ENCODE data around the gene SLC34A1.
A peak's percentile ranks its signal among the peaks of the same experiment; 100 is the strongest.
"Not testable (repeated sequence)": the region's sequence is repeated elsewhere in the genome, so short reads cannot be mapped to it uniquely, and the experiment has no call there.

Gene SLC34A1

DNA sequence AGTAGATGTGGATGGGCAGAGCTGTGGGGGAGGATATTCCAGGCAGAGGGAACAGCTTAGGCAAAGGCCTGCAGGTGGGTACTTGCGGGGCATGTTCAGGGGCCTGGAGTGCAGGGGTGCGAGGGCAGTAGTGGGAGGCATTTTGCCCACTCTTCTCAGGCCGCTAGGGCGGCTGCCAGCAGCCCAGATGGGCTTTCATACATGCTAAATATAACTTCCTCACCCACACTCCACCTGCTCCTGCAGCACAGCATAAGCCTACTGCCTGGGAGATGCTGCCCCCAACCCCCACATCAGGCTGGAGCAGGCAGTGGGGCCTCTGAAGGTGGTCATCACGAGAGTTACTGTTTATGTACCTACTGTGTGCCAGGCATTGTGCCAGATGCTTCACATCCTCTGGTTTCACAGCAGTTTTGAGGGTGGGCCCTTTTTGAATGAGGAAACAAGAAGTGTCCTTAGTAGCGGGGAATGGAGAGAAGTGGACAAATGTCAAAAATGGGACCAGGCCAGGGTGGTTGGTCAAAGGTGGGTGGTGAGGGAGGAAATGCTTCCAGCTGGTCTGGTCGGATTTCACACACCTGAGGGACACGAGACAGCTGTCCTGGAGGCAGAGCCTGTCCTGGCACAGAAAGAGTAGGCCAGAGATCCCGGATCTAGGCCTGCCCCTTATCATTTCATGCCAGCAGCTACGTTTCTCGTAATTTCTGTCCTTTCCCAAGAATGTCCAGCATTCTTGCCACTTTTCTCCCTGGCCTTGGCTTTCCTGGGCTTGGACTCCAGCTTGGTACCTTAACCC is 14.4 kb upstream of the SLC34A1 start:
- Histone ChIP-seq H3K4me1 (ENCODE audit: control insufficient read depth, insufficient read depth, low read length, unreplicated experiment) (peaks cover 20% of the 10 kb centered on the region), H3K27me3 (ENCODE audit: insufficient read depth, low read length) (no peaks in the 10 kb centered on the region), H3K36me3 (ENCODE audit: insufficient read depth, low read length) (no peaks in the 10 kb centered on the region), H2AFZ (ENCODE audit: low read length, unreplicated experiment) (no peak overlapping the region), H3K4me3 (ENCODE audit: low read depth, low read length) (no peak overlapping the region), H3K27ac (ENCODE audit: low read depth, low read length) (no peak overlapping the region), H3K79me2 (ENCODE audit: control insufficient read depth, insufficient read depth, low read length, unreplicated experiment) (no peaks in the 10 kb centered on the region)

DNA sequence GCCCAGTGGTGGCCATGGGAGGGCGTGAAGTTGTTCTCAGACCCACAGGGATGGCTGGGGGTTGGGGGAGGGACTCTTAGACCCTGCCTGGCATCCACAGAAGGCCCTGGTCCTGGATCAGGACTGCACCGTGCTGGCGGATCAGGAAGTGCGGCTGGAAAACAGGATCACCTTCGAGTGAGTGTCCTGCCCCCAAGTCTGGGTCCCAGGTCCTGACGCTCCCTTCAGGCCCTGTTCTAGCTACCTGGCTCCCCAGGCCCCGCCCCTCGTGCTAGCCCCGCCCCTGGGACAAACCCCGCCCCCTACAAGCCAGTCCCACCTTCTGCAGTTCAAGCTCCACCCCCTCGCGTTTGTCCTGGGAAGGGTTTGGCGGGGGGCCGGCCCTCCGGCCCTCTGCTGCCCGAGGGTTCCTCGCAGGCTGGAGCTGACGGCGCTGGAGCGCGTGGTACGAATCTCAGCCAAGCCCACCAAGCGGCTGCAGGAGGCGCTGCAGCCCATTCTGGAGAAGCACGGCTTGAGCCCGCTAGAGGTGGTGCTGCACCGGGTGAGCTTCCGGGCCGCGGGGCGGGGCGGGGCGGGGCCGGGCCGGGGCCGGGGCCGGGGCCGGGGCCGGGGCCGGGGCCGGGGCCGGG is 13.6 kb upstream of the SLC34A1 start:
- Histone ChIP-seq H3K27me3 (ENCODE audit: insufficient read depth, low read length) (no peaks in the 10 kb centered on the region), H3K79me2 (ENCODE audit: control insufficient read depth, insufficient read depth, low read length, unreplicated experiment) (no peaks in the 10 kb centered on the region), H3K4me1 (ENCODE audit: control insufficient read depth, insufficient read depth, low read length, unreplicated experiment) (peaks cover 20% of the 10 kb centered on the region), H3K27ac (ENCODE audit: low read depth, low read length) (no peak overlapping the region), H3K4me3 (ENCODE audit: low read depth, low read length) (no peak overlapping the region), H3K36me3 (ENCODE audit: insufficient read depth, low read length) (no peaks in the 10 kb centered on the region), H2AFZ (ENCODE audit: low read length, unreplicated experiment) (no peak overlapping the region)

DNA sequence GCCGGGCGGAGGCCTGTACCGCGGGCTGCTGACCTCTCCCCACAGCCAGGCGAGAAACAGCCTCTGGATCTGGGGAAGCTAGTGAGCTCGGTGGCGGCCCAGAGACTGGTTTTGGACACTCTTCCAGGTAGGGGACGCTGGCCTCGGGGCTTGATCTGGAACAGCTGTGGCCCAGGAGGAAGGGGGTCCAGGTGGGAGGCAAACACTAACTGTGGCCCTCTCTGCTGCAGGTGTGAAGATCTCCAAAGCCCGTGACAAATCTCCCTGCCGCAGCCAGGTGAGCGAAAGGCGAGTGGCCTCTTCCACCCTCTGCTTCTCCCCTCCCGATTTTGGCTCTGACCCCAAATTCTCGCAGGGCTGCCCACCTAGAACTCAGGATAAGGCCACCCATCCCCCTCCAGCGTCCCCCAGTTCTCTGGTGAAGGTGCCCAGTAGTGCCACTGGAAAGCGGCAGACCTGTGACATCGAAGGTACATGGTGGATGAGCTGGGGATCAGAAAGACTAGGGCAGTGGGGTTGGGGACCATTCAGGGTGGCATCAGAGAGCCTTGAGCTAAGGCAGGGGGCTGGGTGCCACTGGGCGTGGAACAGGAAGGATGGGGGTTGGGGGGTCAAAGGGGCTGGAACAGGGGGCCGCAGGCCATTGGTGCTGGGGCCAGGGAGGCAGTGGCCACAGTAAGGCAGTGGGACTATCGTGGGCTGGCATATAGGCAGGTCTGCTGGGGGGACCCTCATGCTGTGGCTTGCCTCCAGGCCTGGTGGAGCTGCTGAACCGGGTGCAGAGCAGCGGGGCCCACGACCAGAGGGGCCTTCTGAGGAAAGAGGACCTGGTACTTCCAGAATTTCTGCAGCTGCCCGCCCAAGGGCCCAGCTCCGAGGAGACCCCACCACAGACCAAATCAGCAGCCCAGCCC is 12.9 kb upstream of the SLC34A1 start:
- Histone ChIP-seq H3K79me2 (ENCODE audit: control insufficient read depth, insufficient read depth, low read length, unreplicated experiment) (no peaks in the 10 kb centered on the region), H2AFZ (ENCODE audit: low read length, unreplicated experiment) (peak overlapping the region; percentile 46), H3K27ac (ENCODE audit: low read depth, low read length) (no peak overlapping the region), H3K4me1 (ENCODE audit: control insufficient read depth, insufficient read depth, low read length, unreplicated experiment) (peaks cover 19% of the 10 kb centered on the region), H3K4me3 (ENCODE audit: low read depth, low read length) (peak overlapping the region; percentile 72), H3K36me3 (ENCODE audit: insufficient read depth, low read length) (no peaks in the 10 kb centered on the region), H3K27me3 (ENCODE audit: insufficient read depth, low read length) (no peaks in the 10 kb centered on the region)

DNA sequence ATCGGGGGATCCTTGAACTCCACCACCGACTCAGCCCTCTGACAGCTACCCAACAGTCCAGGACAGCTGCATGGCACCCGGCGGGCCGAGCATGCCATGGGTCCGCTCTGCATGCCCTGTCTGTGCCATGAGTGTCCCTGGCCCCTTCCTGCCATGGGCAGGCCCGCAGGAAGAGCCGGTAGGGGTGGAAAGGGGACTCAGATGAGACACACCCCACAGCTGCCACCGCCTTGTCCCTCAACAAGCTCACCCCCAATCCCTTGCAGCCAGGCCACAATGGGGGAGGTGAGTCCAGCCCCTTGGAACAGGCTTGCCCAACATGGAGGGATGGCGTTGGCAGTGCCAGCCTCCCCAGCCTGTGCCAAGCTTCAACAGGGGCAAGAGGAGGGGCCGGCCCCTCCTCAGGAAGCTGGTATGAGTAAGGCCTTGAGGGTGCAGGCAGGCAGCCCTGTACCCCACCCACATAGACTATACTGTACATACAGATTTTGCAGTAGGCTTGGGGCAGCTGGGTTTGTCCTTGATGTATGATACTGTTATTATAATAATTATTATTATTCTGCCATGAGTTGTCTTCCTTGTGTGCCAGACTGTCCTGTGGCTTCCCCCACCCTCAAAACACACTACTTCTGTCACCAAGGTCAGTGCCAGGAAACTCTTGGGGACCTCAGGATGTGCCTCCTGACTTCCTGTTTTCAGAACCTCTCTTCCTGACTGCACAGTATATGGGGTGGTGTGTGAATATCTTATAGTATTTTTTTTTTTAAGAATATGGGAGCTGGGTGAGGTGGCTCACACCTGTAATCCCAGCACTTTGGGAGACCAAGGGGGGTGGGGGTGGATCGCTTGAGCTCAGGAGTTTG is 12.0 kb upstream of the SLC34A1 start:
- H3K4me3 ChIP-seq (ENCODE audit: low read depth, low read length), result no peak overlapping the region; the same call in 1 of the 2 replicates
- no peak overlapping the region for H3K27ac ChIP-seq (ENCODE audit: low read depth, low read length)
- H3K79me2 ChIP-seq (ENCODE audit: control insufficient read depth, insufficient read depth, low read length, unreplicated experiment), result no peaks in the 10 kb centered on the region
- peaks cover 14% of the 10 kb centered on the region for H3K4me1 ChIP-seq (ENCODE audit: control insufficient read depth, insufficient read depth, low read length, unreplicated experiment)
- H3K27me3 ChIP-seq (ENCODE audit: insufficient read depth, low read length), result no peaks in the 10 kb centered on the region
- H3K36me3 ChIP-seq (ENCODE audit: insufficient read depth, low read length), result no peaks in the 10 kb centered on the region
- H2AFZ ChIP-seq (ENCODE audit: low read length, unreplicated experiment), result no peak overlapping the region

DNA sequence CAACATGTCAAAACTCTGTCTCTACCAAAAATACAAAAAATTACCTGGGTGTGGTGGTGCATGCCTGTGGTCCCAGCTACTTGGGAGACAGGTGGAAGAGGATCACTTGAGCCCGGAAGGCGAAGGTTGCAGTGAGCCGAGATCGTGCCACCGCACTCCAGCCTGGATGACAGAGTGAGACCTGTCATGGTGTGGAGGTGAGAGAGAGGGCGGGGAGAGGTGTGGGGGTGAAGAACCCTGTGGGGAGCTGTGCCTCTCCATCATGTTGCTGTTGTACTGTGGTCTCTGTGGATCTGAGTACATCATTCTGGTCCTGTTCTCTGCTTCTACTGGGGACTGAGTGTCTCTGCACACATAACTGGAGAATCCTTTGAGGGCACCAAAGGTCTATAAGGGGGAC is 11.3 kb upstream of the SLC34A1 start:
- peaks cover 9% of the 10 kb centered on the region for H3K4me1 ChIP-seq (ENCODE audit: control insufficient read depth, insufficient read depth, low read length, unreplicated experiment)
- H3K27me3 ChIP-seq (ENCODE audit: insufficient read depth, low read length), result no peaks in the 10 kb centered on the region
- H3K27ac ChIP-seq (ENCODE audit: low read depth, low read length), result no peak overlapping the region
- no peaks in the 10 kb centered on the region for H3K36me3 ChIP-seq (ENCODE audit: insufficient read depth, low read length)
- H3K79me2 ChIP-seq (ENCODE audit: control insufficient read depth, insufficient read depth, low read length, unreplicated experiment), result no peaks in the 10 kb centered on the region
- H2AFZ ChIP-seq (ENCODE audit: low read length, unreplicated experiment), result no peak overlapping the region
- no peak overlapping the region for H3K4me3 ChIP-seq (ENCODE audit: low read depth, low read length)

DNA sequence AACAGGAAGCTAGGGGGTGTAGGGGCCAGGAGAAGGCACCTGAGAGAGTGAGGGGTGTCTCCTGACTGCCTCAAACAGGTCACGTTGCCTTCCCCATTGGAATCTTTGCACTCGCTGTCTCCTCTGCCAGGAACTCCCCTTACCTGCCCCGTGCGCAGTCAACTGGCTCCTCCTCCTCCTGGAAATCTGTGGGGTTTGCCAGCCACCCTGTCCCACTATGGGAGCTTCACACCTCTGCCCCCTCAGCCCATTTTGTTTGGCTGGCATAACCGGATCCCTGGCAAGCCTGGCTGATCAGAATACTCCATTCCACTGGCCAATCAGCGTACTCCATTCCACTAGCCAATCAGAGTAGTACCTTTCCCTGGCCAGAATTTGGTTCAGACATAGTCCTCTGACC is 10.4 kb upstream of the SLC34A1 start:
- Histone ChIP-seq H3K27me3 (ENCODE audit: insufficient read depth, low read length) (no peaks in the 10 kb centered on the region), H3K4me3 (ENCODE audit: low read depth, low read length) (no peak overlapping the region), H2AFZ (ENCODE audit: low read length, unreplicated experiment) (no peak overlapping the region), H3K4me1 (ENCODE audit: control insufficient read depth, insufficient read depth, low read length, unreplicated experiment) (peaks cover 8% of the 10 kb centered on the region), H3K79me2 (ENCODE audit: control insufficient read depth, insufficient read depth, low read length, unreplicated experiment) (no peaks in the 10 kb centered on the region), H3K27ac (ENCODE audit: low read depth, low read length) (no peak overlapping the region), H3K36me3 (ENCODE audit: insufficient read depth, low read length) (no peaks in the 10 kb centered on the region)

DNA sequence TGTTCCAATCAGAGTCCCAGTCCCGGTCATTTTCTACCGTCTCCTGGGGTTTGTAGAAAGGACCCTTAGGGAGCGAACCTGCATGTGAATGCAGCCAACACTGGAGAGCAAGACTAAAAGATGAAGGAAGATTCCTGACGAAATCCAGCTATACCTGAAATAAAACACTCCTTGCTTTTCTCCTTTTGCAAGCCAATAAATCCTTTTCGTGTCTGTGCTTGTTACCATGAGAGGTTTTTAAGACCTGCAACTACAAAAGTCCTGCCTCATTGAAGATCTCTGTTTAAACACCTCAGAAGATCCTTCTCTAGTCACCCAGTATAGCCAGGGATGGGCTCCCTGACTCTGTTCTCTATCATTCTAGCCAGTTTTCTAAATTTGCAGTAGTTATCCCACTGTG is 10.0 kb upstream of the SLC34A1 start:
- H2AFZ ChIP-seq (ENCODE audit: low read length, unreplicated experiment), result no peak overlapping the region
- no peak overlapping the region for H3K4me3 ChIP-seq (ENCODE audit: low read depth, low read length)
- no peaks in the 10 kb centered on the region for H3K36me3 ChIP-seq (ENCODE audit: insufficient read depth, low read length)
- H3K27me3 ChIP-seq (ENCODE audit: insufficient read depth, low read length), result no peaks in the 10 kb centered on the region
- no peaks in the 10 kb centered on the region for H3K79me2 ChIP-seq (ENCODE audit: control insufficient read depth, insufficient read depth, low read length, unreplicated experiment)
- H3K27ac ChIP-seq (ENCODE audit: low read depth, low read length), result no peak overlapping the region
- peaks cover 9% of the 10 kb centered on the region for H3K4me1 ChIP-seq (ENCODE audit: control insufficient read depth, insufficient read depth, low read length, unreplicated experiment)

DNA sequence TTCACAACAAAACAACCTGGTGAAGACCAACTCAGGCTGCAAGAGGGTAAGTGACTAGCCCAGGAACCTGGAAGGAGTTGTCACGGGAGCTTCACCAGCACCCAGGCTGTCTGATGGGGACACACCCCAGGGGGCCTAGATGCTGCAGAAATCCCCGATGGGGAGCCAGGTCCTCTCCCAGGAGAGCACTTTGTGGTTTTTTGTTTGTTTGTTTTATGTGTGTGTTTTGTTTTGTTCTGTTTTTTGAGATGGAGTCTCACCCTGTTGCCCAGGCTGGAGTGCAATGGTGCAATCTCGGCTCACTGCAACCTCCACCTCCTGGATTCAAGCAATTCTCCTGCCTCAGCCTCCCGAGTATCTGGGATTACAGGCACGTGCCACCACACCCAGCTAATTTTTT is 8.7 kb upstream of the SLC34A1 start:
- H3K4me1 ChIP-seq (ENCODE audit: control insufficient read depth, insufficient read depth, low read length, unreplicated experiment), result peaks cover 10% of the 10 kb centered on the region
- H3K79me2 ChIP-seq (ENCODE audit: control insufficient read depth, insufficient read depth, low read length, unreplicated experiment); H3K27me3 ChIP-seq (ENCODE audit: insufficient read depth, low read length); H3K27ac ChIP-seq (ENCODE audit: low read depth, low read length); H3K36me3 ChIP-seq (ENCODE audit: insufficient read depth, low read length); H3K4me3 ChIP-seq (ENCODE audit: low read depth, low read length); H2AFZ ChIP-seq (ENCODE audit: low read length, unreplicated experiment): not testable (repeated sequence)

DNA sequence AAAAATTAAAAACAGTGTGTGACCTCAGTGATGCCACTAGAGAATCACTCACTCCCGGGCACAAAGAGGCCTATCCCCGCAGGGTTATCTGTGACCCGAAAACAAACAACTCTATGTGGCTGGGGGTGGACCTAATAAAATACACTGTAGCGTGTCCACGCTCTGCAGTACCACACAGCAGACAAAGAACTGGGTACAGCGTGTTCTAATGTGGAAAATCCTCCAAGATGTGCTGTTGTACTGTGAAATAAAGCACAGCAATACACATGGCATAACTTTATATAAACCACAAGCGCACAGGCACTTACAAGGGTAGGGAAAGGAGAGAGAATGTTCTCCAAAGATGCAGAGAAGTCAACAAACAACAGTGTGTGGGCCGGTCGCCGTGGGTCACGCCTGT is 8.1 kb upstream of the SLC34A1 start:
- Histone ChIP-seq H3K36me3 (ENCODE audit: insufficient read depth, low read length) (no peaks in the 10 kb centered on the region), H3K27me3 (ENCODE audit: insufficient read depth, low read length) (no peaks in the 10 kb centered on the region), H3K4me1 (ENCODE audit: control insufficient read depth, insufficient read depth, low read length, unreplicated experiment) (peaks cover 10% of the 10 kb centered on the region), H3K79me2 (ENCODE audit: control insufficient read depth, insufficient read depth, low read length, unreplicated experiment) (no peaks in the 10 kb centered on the region), H3K27ac (ENCODE audit: low read depth, low read length) (no peak overlapping the region), H2AFZ (ENCODE audit: low read length, unreplicated experiment) (no peak overlapping the region), H3K4me3 (ENCODE audit: low read depth, low read length) (no peak overlapping the region)

All from ACC112 (cell line).